Measurements from ENCODE around the gene RFX2.
"Not testable (repeated sequence)": the region's sequence is repeated elsewhere in the genome, so short reads cannot be mapped to it uniquely, and the experiment has no call there.

RFX2 gene

DNA sequence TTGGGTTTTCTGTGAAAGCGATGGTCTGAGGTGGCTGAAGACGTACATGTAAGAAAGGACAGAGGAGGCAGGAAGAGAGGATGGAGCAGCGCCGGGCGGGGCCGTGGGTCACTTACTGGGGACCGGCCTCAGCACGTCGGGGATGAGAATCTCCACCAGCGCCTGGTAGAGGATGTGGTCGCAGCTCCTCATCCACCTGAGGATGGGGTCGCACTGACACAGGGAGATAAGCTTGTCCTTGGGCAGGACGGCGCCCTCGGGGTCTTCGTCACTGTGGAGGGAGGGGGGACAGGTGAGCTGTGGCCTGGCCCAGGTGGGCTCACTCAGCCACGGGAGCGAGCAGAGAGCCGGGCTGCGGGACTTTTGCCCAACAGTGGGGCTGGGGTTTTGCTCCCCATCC, 103.4 kb downstream of the RFX2 start:
- no peak for DNase-seq

- DNase-seq, result not testable (repeated sequence)
Observed at GRCh38 chr19:6006070-6006446, 104.2 kb downstream of the RFX2 start.

DNA sequence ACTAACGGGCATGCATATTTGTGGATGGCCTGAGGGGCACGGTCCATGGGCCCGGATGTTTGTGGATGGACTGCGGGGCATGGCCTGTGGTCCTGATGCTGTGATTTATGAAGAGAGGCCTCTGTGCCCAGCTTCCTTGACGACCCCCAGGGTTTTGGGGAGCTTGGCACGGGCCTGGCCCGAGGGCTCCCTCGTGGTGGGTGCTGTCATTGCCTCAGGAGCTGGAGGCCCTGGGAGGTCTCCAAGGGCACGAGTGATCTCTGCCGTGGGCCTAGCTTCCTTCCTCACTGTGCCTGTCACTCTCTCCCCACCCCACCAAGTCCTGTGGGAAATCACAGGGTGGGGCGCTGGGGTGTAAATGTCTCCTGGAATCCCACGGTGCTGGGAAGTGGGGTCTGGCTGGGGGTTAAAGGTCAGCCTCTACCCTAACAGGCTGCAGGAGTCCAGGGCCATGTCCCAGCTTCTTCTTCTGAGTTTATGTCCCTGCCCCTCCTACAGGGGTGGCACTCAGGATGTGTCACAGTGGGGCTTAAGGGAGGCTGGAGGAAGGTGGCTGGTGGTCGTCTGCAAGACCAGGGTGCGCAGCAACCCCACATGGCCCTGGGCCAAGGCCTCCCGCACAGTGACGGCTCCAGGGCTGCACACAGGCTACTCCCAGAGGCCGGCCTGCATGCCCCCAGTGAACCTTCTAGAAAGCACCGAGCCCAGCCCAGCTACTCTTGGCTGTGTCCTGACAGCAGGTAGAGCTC, 104.8 kb downstream of the RFX2 start:
- no peak for DNase-seq

DNA sequence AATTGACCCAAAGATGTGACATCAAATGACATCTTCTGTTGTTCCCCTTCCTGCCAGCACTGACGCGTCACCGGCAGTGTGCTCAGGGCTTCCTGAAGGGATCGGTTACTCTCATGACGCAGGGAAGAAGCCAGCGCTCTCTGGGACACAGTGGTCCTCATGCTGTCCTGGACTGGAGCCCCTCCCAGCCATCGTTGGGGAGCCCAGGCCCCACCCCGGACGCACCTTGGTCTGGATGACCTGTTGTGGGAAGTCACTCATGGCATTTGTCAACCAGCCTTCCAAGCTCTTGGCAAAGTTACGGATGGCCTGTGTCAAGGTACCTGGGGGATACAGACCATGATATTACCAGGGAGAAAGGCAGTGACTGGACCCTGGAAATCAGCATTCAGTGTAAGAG, 106.3 kb downstream of the RFX2 start:
- DNase-seq, result no peak

DNA sequence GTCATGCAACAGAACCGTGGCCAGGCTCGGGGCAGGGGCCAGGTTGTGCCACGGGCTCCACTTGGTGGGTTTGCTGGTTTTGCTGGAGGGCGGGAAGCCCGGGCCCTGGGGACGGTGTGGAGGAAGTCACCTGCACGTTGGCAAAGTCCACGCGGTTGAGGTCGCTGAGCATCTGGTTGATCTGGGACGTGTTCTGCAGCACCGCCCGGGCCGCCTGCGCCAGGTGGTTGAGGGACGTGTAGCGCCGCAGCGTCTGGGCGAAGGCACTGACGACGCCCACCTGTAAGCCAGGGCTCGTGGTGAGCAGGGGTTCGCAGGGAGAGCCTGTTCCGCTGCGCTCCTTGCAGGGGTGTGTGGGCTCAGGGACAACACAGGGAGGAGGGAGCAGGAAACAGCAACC, 107.7 kb downstream of the RFX2 start:
- DNase-seq, result no peak

GRCh38 chr19:6000228-6000847, 110.0 kb downstream of the RFX2 start:
- DNase-seq, result no peak

DNA sequence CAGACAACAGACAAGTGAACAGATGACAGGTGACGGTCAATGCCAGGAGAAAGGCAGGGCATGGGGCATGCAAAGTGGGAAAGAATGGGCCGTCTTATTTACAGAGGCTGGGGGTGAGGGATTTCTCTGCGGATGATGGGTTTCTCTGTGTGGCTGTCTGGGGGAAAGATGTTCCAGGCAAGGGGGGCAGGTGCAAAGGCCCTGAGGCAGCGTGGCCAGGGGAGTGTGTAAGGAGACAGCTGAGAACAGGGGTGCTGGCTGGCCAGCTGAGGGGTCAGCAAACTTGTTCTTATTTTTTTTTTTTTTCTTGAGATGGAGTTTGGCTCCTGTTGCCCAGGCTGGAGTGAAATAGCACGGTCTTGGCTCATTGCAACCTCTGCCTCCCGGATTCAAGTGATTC, 110.6 kb downstream of the RFX2 start:
- DNase-seq, result no peak

DNA sequence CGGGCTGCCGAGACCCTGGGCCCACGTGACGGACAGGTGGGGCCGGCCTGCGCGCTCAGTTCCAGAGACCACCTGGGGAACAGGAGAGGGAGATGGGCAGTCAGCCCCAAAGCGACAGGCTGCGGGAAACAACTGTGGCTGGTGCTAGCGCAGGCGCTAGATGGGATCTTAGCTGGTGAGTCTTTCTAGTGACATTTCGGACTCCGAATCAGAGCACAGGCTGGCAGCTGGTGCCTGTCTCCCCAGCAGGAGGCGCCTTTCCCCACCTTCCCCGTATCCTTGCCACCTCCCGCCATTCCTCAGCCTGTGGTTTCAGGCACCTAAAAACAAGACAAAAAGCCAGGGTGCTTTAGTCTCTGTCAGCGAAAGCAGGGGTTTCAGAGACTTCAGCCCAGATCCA, 112.9 kb downstream of the RFX2 start:
- no peak for DNase-seq

GRCh38 chr19:5996623-5997320, 113.5 kb downstream of the RFX2 start:
- no peak for DNase-seq

DNA sequence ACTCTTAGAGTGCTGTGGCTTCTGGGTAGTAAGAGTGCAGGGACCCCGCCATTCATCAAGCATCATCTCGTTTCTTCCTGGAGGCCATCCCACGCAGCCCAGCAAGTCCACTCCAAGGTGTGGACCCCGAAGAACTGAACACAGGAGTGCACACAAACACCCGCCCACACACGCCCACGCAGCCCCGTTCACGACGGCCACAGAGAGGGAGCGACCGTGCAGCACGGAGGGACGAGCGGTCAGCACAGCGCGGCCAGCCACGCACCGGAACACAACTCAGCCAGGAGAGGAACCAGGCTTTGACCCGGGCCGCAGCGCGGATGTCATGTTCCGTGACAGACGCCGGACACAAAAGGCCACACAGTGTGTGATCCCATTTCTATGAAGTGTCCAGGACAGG, 114.2 kb downstream of the RFX2 start:
- DNase-seq, result no peak

- DNase-seq, result no peak
Observed at GRCh38 chr19:5995606-5996005, 114.7 kb downstream of the RFX2 start.

- DNase-seq, result no peak
Observed at GRCh38 chr19:5994405-5995165, 115.7 kb downstream of the RFX2 start.

- no peak for DNase-seq
Observed at GRCh38 chr19:5993648-5994358, 116.5 kb downstream of the RFX2 start.

GRCh38 chr19:5993201-5993600, 117.1 kb downstream of the RFX2 start:
- DNase-seq, result no peak

- no peak for DNase-seq
Observed at GRCh38 chr19:5992756-5993155, 117.5 kb downstream of the RFX2 start.

- no peak for DNase-seq
Observed at GRCh38 chr19:5991244-5991838, 119.0 kb downstream of the RFX2 start.

DNA sequence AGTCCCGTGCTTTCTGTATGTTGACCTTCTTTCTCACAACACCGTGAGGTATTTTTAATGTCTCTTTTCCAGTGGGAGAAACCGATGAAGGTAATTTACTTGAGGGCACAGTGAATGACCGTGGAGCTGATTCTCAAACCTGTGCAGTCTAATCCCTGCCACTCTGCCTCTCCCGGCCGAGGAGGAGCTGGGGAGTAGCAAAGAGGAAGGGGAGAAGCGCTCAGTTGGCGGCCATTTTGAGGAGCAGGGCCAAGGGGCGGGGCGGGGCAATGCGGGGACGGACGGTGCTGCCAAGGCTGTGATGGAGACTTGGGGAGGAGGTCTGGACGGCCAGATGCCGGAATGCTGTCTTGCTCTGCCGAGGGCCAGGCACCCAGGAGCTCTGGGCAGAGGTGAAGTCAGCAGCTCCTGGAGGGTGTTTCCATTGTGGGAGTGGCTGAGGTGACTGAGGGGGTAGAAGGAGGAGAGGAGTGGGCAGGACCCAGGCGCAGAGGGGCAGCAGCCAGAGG, 120.0 kb downstream of the RFX2 start:
- no peak for DNase-seq

GRCh38 chr19:5989388-5990074, 120.8 kb downstream of the RFX2 start:
- no peak for DNase-seq

- no peak for DNase-seq
Observed at GRCh38 chr19:5988517-5989387, 121.5 kb downstream of the RFX2 start.

- peak; percentile 64 for DNase-seq
Observed at GRCh38 chr19:5987077-5987818, 123.1 kb downstream of the RFX2 start.

All from HCEC 1CT (cell line).